K562 treated with DMSO at 1 percent for 24 hours (cell line): ENCODE results near the gene PNMA1. TPM values are rescaled to one million over a fixed set of nuclear protein-coding genes. Genes with fewer than 3 reads are reported as not detected.

Experiments
- total RNA-seq: library from RNA; unstranded; fragments of 300-600 nt; gene quantifications from 2 replicates; pipeline ENCODE4 v1.2.3, GENCODE V29; 2022; ENCODE audit warnings: low read depth; ENCODE audit not compliant: insufficient read depth

PNMA1 gene, protein sequence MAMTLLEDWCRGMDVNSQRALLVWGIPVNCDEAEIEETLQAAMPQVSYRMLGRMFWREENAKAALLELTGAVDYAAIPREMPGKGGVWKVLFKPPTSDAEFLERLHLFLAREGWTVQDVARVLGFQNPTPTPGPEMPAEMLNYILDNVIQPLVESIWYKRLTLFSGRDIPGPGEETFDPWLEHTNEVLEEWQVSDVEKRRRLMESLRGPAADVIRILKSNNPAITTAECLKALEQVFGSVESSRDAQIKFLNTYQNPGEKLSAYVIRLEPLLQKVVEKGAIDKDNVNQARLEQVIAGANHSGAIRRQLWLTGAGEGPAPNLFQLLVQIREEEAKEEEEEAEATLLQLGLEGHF
- total RNA-seq: 39.3 and 43.6 TPM in 2 replicates

DNA sequence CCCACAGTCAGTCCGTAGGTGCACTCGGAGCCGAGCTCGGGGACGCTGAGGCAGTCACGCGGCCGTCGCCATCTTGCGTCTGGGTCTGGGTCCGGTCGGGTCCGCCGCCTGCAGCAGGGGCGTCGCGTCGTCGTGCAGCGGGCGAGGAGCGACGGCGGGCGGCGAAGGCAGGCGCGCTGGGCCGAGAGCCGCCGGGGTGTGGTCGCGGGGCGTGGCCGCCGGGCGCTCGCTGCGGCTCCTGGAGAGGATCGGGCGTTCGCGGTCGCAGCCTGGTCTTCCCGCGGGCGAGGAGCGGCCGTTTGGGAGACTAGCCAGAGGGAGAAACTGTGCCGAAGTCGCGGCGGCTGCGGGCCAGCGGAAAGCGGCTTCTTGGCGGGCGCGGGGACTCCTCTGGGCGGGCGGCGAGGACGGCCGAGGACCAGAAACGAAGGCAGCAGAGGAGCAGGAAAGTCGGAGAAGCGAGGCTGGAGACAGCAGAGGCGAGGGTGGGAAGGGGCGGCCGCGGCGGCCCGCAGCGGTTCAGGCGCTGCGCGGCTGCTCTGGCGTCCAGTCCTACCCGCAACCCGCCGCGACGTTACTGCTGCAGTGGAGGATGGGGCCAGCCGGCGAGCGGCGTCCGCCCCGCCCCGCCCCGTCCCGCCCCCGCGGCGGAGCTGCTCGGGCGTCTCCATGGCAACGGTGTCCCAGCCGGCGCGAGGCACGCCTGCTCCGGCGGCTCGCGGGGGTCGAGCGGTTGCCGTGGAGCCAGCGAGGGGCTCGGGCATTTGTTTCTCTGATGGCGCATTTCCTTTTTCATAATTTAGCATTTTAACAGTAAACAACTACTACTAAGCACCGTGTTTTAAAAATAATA lies at the start of gene PNMA1:
Gene PNMA1 (minus strand): TSS at position 582 of the 853 bp plus-strand sequence. CDS start 745 bp downstream, outside the sequence.

Other genes starting within 250 kb of the PNMA1 start
- 11.2 and 12.7 TPM in 2 replicates for gene RIOX1, start 223.5 kb downstream of the PNMA1 start, total RNA-seq
- not detected in 2 replicates for gene ACOT1, start 177.2 kb downstream of the PNMA1 start, total RNA-seq
- gene HEATR4, start 155.4 kb downstream of the PNMA1 start, total RNA-seq: 0.12 TPM in 1 of 2 replicates, not detected in the other
- gene ACOT2, start 145.2 kb downstream of the PNMA1 start, total RNA-seq: 0.42 TPM in 1 of 2 replicates, not detected in the other
- gene ACOT4, start 122.5 kb downstream of the PNMA1 start, total RNA-seq: not detected in 2 replicates
- not detected in 2 replicates for gene ACOT6, start 101.9 kb downstream of the PNMA1 start, total RNA-seq
- 2.1 and 2.3 TPM in 2 replicates for gene DNAL1, start 69.4 kb downstream of the PNMA1 start, total RNA-seq
- 3.2 and 3.4 TPM in 2 replicates for gene PTGR2, start 137.4 kb upstream of the PNMA1 start, total RNA-seq
- 20.7 and 24.3 TPM in 2 replicates for gene ZNF410, start 172.5 kb upstream of the PNMA1 start, total RNA-seq
- gene FAM161B, start 235.7 kb upstream of the PNMA1 start, total RNA-seq: 1.8 and 2.2 TPM in 2 replicates
- gene COQ6, start 235.9 kb upstream of the PNMA1 start, total RNA-seq: 15.1 and 16.1 TPM in 2 replicates